KMS-11 (cell line): Measurements from ENCODE around the gene CXCL14.

Experiments
- H2AFZ ChIP-seq: fragments of 200-600 bp; sonication (generic); 2 replicates; pipeline ENCODE4 v1.6.1; 2016; ENCODE audit warnings: antibody characterized with exemption, mixed run types, low read depth
- H3K27ac ChIP-seq: fragments of 200-600 bp; sonication (generic); 2 replicates; pipeline ENCODE4 v1.6.1; 2016; ENCODE audit warnings: mild to moderate bottlenecking, mixed run types
- H3K27me3 ChIP-seq: fragments of 200-600 bp; sonication (generic); 2 replicates; pipeline ENCODE4 v1.6.1; 2017; ENCODE audit warnings: mild to moderate bottlenecking, low read depth, mixed run types, moderate library complexity; ENCODE audit not compliant: insufficient read depth
- H3K36me3 ChIP-seq: fragments of 200-600 bp; sonication (generic); 2 replicates; pipeline ENCODE4 v1.6.1; 2017; ENCODE audit warnings: mild to moderate bottlenecking, mixed run types; ENCODE audit not compliant: insufficient read depth
- H3K4me1 ChIP-seq: fragments of 200-600 bp; sonication (generic); 2 replicates; pipeline ENCODE4 v1.6.1; 2016; ENCODE audit warnings: mild to moderate bottlenecking, low read depth, mixed run types; ENCODE audit not compliant: poor library complexity, severe bottlenecking
- H3K4me2 ChIP-seq: fragments of 200-600 bp; sonication (generic); 2 replicates; pipeline ENCODE4 v1.7.0; 2016; ENCODE audit warnings: mild to moderate bottlenecking, mixed run types
- H3K4me3 ChIP-seq: fragments of 200-600 bp; sonication (generic); IDR thresholded peaks from 2 replicates; pipeline ENCODE4 v1.6.1; 2017; ENCODE audit warnings: low read depth, low read length, mixed read lengths; ENCODE audit not compliant: insufficient read depth
- H3K79me2 ChIP-seq: fragments of 200-600 bp; sonication (generic); 2 replicates; pipeline ENCODE4 v1.6.1; 2016; ENCODE audit warnings: low read depth, mixed run types; ENCODE audit not compliant: insufficient read depth
- H3K9ac ChIP-seq: fragments of 200-600 bp; sonication (generic); 2 replicates; pipeline ENCODE4 v1.6.1; 2016; ENCODE audit warnings: mild to moderate bottlenecking, mixed run types
- H4K20me1 ChIP-seq: fragments of 200-600 bp; sonication (generic); 2 replicates; pipeline ENCODE4 v1.6.1; 2016; ENCODE audit warnings: mild to moderate bottlenecking, mixed run types; ENCODE audit not compliant: insufficient read depth
- CTCF ChIP-seq: fragments of 200-600 bp; sonication (generic); conservative IDR thresholded peaks from 2 replicates; pipeline ENCODE4 v1.6.1; 2017; ENCODE audit warnings: low read depth, mild to moderate bottlenecking, antibody characterized with exemption, low read length, moderate library complexity, mixed read lengths

CXCL14 gene

GRCh38 chr5:135596788-135597187 lies 18.0 kb upstream of the CXCL14 start:
- no peak for TF ChIP-seq CTCF
- H3K27me3 ChIP-seq, result no peaks in the 10 kb centered on the region
- H3K79me2 ChIP-seq, result no peaks in the 10 kb centered on the region
- no peak overlapping the region for H3K4me2 ChIP-seq
- H3K36me3 ChIP-seq, result no peaks in the 10 kb centered on the region
- H2AFZ ChIP-seq, result no peak overlapping the region
- H3K9ac ChIP-seq, result no peak overlapping the region
- no peak overlapping the region for H3K27ac ChIP-seq
- H4K20me1 ChIP-seq, result no peaks in the 10 kb centered on the region
- no peak overlapping the region for H3K4me3 ChIP-seq
- no peaks in the 10 kb centered on the region for H3K4me1 ChIP-seq

GRCh38 chr5:135596157-135596763 lies 17.5 kb upstream of the CXCL14 start:
- Histone ChIP-seq H3K27me3 (no peaks in the 10 kb centered on the region), H2AFZ (no peak overlapping the region), H3K4me3 (no peak overlapping the region), H3K4me1 (no peaks in the 10 kb centered on the region), H3K79me2 (no peaks in the 10 kb centered on the region), H3K9ac (no peak overlapping the region), H3K27ac (no peak overlapping the region), H3K4me2 (no peak overlapping the region), H4K20me1 (no peaks in the 10 kb centered on the region), H3K36me3 (no peaks in the 10 kb centered on the region)
- TF ChIP-seq CTCF, result no peak

GRCh38 chr5:135594416-135594960 lies 15.7 kb upstream of the CXCL14 start:
- H3K27me3 ChIP-seq, result no peaks in the 10 kb centered on the region

GRCh38 chr5:135593886-135594285 lies 15.1 kb upstream of the CXCL14 start:
- H3K9ac ChIP-seq, result no peak overlapping the region
- no peak overlapping the region for H3K27ac ChIP-seq
- no peaks in the 10 kb centered on the region for H3K79me2 ChIP-seq
- no peaks in the 10 kb centered on the region for H3K36me3 ChIP-seq
- H3K4me3 ChIP-seq, result no peak overlapping the region
- H3K4me1 ChIP-seq, result no peaks in the 10 kb centered on the region
- no peaks in the 10 kb centered on the region for H3K27me3 ChIP-seq
- TF ChIP-seq CTCF, result no peak
- H4K20me1 ChIP-seq, result no peaks in the 10 kb centered on the region
- no peak overlapping the region for H2AFZ ChIP-seq
- no peak overlapping the region for H3K4me2 ChIP-seq

More at GRCh38 chr5:135594416-135594960, 15.7 kb upstream of the CXCL14 start:
- H3K27ac ChIP-seq, result no peak overlapping the region
- no peak overlapping the region for H3K9ac ChIP-seq
- H3K36me3 ChIP-seq, result no peaks in the 10 kb centered on the region
- H3K79me2 ChIP-seq, result no peaks in the 10 kb centered on the region
- no peak overlapping the region for H2AFZ ChIP-seq
- H3K4me1 ChIP-seq, result no peaks in the 10 kb centered on the region
- no peak overlapping the region for H3K4me3 ChIP-seq
- TF ChIP-seq CTCF, result no peak
- no peak overlapping the region for H3K4me2 ChIP-seq
- H4K20me1 ChIP-seq, result no peaks in the 10 kb centered on the region
